ENCODE measurements around the gene PSAPL1. TPM values are rescaled to one million over a fixed set of nuclear protein-coding genes. Genes with fewer than 3 reads are reported as not detected.

The PSAPL1 gene
- total and polyA plus RNA-seq, 2 donors: 0.05 TPM; not detected in 1

GRCh38 chr4:7390336-7390735 is 44.4 kb downstream of the PSAPL1 start:
- Histone ChIP-seq H3K36me3 (ENCODE audit: insufficient read depth) (no peaks in the 10 kb centered on the region), H3K27ac (ENCODE audit: low read depth) (no peak overlapping the region), H3K4me3 (ENCODE audit: low read depth, low read length) (no peak overlapping the region), H3K4me1 (ENCODE audit: insufficient read depth) (no peaks in the 10 kb centered on the region)
- DNase-seq (ENCODE audit: extremely low spot score): no peak
- WGBS: 94% methylated on average over 13 of the region's 13 CpGs

GRCh38 chr4:7389719-7390118 is 45.0 kb downstream of the PSAPL1 start:
- no peaks in the 10 kb centered on the region for H3K36me3 ChIP-seq (ENCODE audit: insufficient read depth)
- H3K4me1 ChIP-seq (ENCODE audit: insufficient read depth): no peaks in the 10 kb centered on the region
- DNase-seq (ENCODE audit: extremely low spot score): no peak
- 62% methylated on average over 12 of the region's 12 CpGs for WGBS
- no peak overlapping the region for H3K27ac ChIP-seq (ENCODE audit: low read depth)
- H3K4me3 ChIP-seq (ENCODE audit: low read depth, low read length): no peak overlapping the region

- Histone ChIP-seq H3K36me3 (ENCODE audit: insufficient read depth) (no peaks in the 10 kb centered on the region), H3K27ac (ENCODE audit: low read depth) (no peak overlapping the region), H3K4me3 (ENCODE audit: low read depth, low read length) (no peak overlapping the region), H3K4me1 (ENCODE audit: insufficient read depth) (no peaks in the 10 kb centered on the region)
- no peak for DNase-seq (ENCODE audit: extremely low spot score)
- WGBS: 96% methylated on average over 15 of the region's 15 CpGs
These were observed 45.5 kb downstream of the PSAPL1 start for GRCh38 chr4:7389101-7389701.

GRCh38 chr4:7388627-7389026 is 46.1 kb downstream of the PSAPL1 start:
- 94% methylated on average over 13 of the region's 13 CpGs for WGBS
- Histone ChIP-seq H3K27ac (ENCODE audit: low read depth) (no peak overlapping the region), H3K4me3 (ENCODE audit: low read depth, low read length) (no peak overlapping the region), H3K36me3 (ENCODE audit: insufficient read depth) (no peaks in the 10 kb centered on the region), H3K4me1 (ENCODE audit: insufficient read depth) (no peaks in the 10 kb centered on the region)
- no peak for DNase-seq (ENCODE audit: extremely low spot score)

- no peaks in the 10 kb centered on the region for H3K4me1 ChIP-seq (ENCODE audit: insufficient read depth)
- H3K36me3 ChIP-seq (ENCODE audit: insufficient read depth): no peaks in the 10 kb centered on the region
- 90% methylated on average over 6 of the region's 6 CpGs for WGBS
- H3K4me3 ChIP-seq (ENCODE audit: low read depth, low read length): no peak overlapping the region
- H3K27ac ChIP-seq (ENCODE audit: low read depth): no peak overlapping the region
- DNase-seq (ENCODE audit: extremely low spot score): no peak
These were observed 46.8 kb downstream of the PSAPL1 start for GRCh38 chr4:7387925-7388324.

GRCh38 chr4:7384929-7385890 is 49.5 kb downstream of the PSAPL1 start:
- Histone ChIP-seq H3K4me3 (ENCODE audit: low read depth, low read length) (no peak overlapping the region), H3K27ac (ENCODE audit: low read depth) (no peak overlapping the region), H3K4me1 (ENCODE audit: insufficient read depth) (no peaks in the 10 kb centered on the region), H3K36me3 (ENCODE audit: insufficient read depth) (no peaks in the 10 kb centered on the region)
- whole genome bisulfite sequencing: 74% methylated on average over 12 of the region's 12 CpGs
- DNase-seq (ENCODE audit: extremely low spot score): no peak

GRCh38 chr4:7384003-7384928 is 50.5 kb downstream of the PSAPL1 start:
- H3K4me3 ChIP-seq (ENCODE audit: low read depth, low read length): no peak overlapping the region
- WGBS: 87% methylated on average over 28 of the region's 28 CpGs
- H3K36me3 ChIP-seq (ENCODE audit: insufficient read depth): no peaks in the 10 kb centered on the region
- no peak overlapping the region for H3K27ac ChIP-seq (ENCODE audit: low read depth)
- no peaks in the 10 kb centered on the region for H3K4me1 ChIP-seq (ENCODE audit: insufficient read depth)
- DNase-seq (ENCODE audit: extremely low spot score): no peak

- DNase-seq (ENCODE audit: extremely low spot score): no peak
- H3K4me3 ChIP-seq (ENCODE audit: low read depth, low read length): no peak overlapping the region
- H3K27ac ChIP-seq (ENCODE audit: low read depth): no peak overlapping the region
- no peaks in the 10 kb centered on the region for H3K4me1 ChIP-seq (ENCODE audit: insufficient read depth)
- 80% methylated on average over 8 of the region's 8 CpGs for WGBS
- no peaks in the 10 kb centered on the region for H3K36me3 ChIP-seq (ENCODE audit: insufficient read depth)
These were observed 51.5 kb downstream of the PSAPL1 start for GRCh38 chr4:7383266-7383665.

GRCh38 chr4:7382634-7383014 is 52.1 kb downstream of the PSAPL1 start:
- Histone ChIP-seq H3K36me3 (ENCODE audit: insufficient read depth) (no peaks in the 10 kb centered on the region), H3K27ac (ENCODE audit: low read depth) (no peak overlapping the region), H3K4me1 (ENCODE audit: insufficient read depth) (no peaks in the 10 kb centered on the region), H3K4me3 (ENCODE audit: low read depth, low read length) (no peak overlapping the region)
- no peak for DNase-seq (ENCODE audit: extremely low spot score)
- 73% methylated on average over 8 of the region's 8 CpGs for WGBS

- no peaks in the 10 kb centered on the region for H3K36me3 ChIP-seq (ENCODE audit: insufficient read depth)
- no peak overlapping the region for H3K27ac ChIP-seq (ENCODE audit: low read depth)
- DNase-seq (ENCODE audit: extremely low spot score): no peak
- H3K4me3 ChIP-seq (ENCODE audit: low read depth, low read length): no peak overlapping the region
- H3K4me1 ChIP-seq (ENCODE audit: insufficient read depth): no peaks in the 10 kb centered on the region
- WGBS: 92% methylated on average over 9 of the region's 9 CpGs
These were observed 52.7 kb downstream of the PSAPL1 start for GRCh38 chr4:7381890-7382633.

GRCh38 chr4:7381221-7381889 is 53.4 kb downstream of the PSAPL1 start:
- no peak for DNase-seq (ENCODE audit: extremely low spot score)
- Histone ChIP-seq H3K27ac (ENCODE audit: low read depth) (no peak overlapping the region), H3K4me3 (ENCODE audit: low read depth, low read length) (no peak overlapping the region), H3K4me1 (ENCODE audit: insufficient read depth) (no peaks in the 10 kb centered on the region), H3K36me3 (ENCODE audit: insufficient read depth) (no peaks in the 10 kb centered on the region)
- 58% methylated on average over 9 of the region's 9 CpGs for WGBS

Data from urinary bladder (tissue), 4 donors.